ENCODE data around the gene EMB. TPM values are rescaled to one million over a fixed set of nuclear protein-coding genes. Genes with fewer than 3 reads are reported as not detected.
A peak's percentile ranks its signal among the peaks of the same experiment; 100 is the strongest.
"Not testable (repeated sequence)": the region's sequence is repeated elsewhere in the genome, so short reads cannot be mapped to it uniquely, and the experiment has no call there.

The EMB gene
- total and polyA plus RNA-seq, 5 donors from 2014 or later = 130 to 304 (median 209) TPM

- H3K27me3 Mint-ChIP-seq; H3K27ac ChIP-seq (ENCODE audit: insufficient read depth, low read length, poor library complexity, severe bottlenecking); ATAC-seq (ENCODE audit: low read depth in 2 of 2); H3K4me3 Mint-ChIP-seq; H3K9me3 ChIP-seq (ENCODE audit: control insufficient read depth in 2 of 2, low read length in 2 of 2); H3K36me3 ChIP-seq (ENCODE audit: control insufficient read depth, insufficient read depth, low read length); H3K36me3 Mint-ChIP-seq; DNase-seq; H3K27me3 ChIP-seq (ENCODE audit: control insufficient read depth, insufficient read depth, low read length); H3K4me3 ChIP-seq (ENCODE audit: low read depth, low read length); H3K4me1 ChIP-seq (ENCODE audit: control insufficient read depth, insufficient read depth, low read length, poor library complexity, severe bottlenecking): not testable (repeated sequence)
- peak overlapping the region in 2 of 3 donors; percentile 57 to 65 for H3K27ac Mint-ChIP-seq
- peaks cover 8 to 33% (median 23%) of the 10 kb centered on the region in 4 donors for H3K4me1 Mint-ChIP-seq
- peaks cover 0 to 12% (median 2%) of the 10 kb centered on the region in 7 donors for H3K9me3 Mint-ChIP-seq
Observed at GRCh38 chr5:50462579-50462978, 21.5 kb upstream of the EMB start.

- H3K9me3 ChIP-seq (ENCODE audit: control insufficient read depth in 2 of 2, low read length in 2 of 2); H3K27me3 Mint-ChIP-seq; ATAC-seq (ENCODE audit: low read depth in 2 of 2); H3K27me3 ChIP-seq (ENCODE audit: control insufficient read depth, insufficient read depth, low read length); H3K4me3 ChIP-seq (ENCODE audit: low read depth, low read length); H3K4me1 ChIP-seq (ENCODE audit: control insufficient read depth, insufficient read depth, low read length, poor library complexity, severe bottlenecking); H3K27ac ChIP-seq (ENCODE audit: insufficient read depth, low read length, poor library complexity, severe bottlenecking); H3K36me3 ChIP-seq (ENCODE audit: control insufficient read depth, insufficient read depth, low read length): not testable (repeated sequence)
- H3K4me1 Mint-ChIP-seq = peaks cover 10 to 43% (median 27%) of the 10 kb centered on the region in 4 donors
- peak overlapping the region in 2 of 3 donors; percentile 9 to 56 for H3K27ac Mint-ChIP-seq
- H3K4me3 Mint-ChIP-seq = peak overlapping the region in 3 of 4 donors; percentile 7 to 60 (median 49)
- peaks cover 2 to 52% (median 5%) of the 10 kb centered on the region in 7 donors for H3K9me3 Mint-ChIP-seq
- peaks cover 17% of the 10 kb centered on the region for H3K36me3 Mint-ChIP-seq
- peak in 2 of 3 donors; percentile 65 to 81 for DNase-seq
Observed at GRCh38 chr5:50458372-50458771, 17.3 kb upstream of the EMB start.

GRCh38 chr5:50449241-50449640 is 8.2 kb upstream of the EMB start:
- DNase-seq; H3K4me3 Mint-ChIP-seq; H3K36me3 Mint-ChIP-seq; H3K36me3 ChIP-seq (ENCODE audit: control insufficient read depth, insufficient read depth, low read length); ATAC-seq (ENCODE audit: low read depth in 2 of 2); H3K27me3 Mint-ChIP-seq; H3K9me3 ChIP-seq (ENCODE audit: control insufficient read depth in 2 of 2, low read length in 2 of 2); H3K4me3 ChIP-seq (ENCODE audit: low read depth, low read length); H3K27ac ChIP-seq (ENCODE audit: insufficient read depth, low read length, poor library complexity, severe bottlenecking); H3K27me3 ChIP-seq (ENCODE audit: control insufficient read depth, insufficient read depth, low read length): not testable (repeated sequence)
- Mint-ChIP-seq H3K4me1 (peaks cover 16 to 46% (median 38%) of the 10 kb centered on the region in 4 donors), H3K9me3 (peaks cover 0 to 18% (median 4%) of the 10 kb centered on the region in 7 donors), H3K27ac (peak overlapping the region in 1 of 3 donors; percentile 39)
- peaks cover 25% of the 10 kb centered on the region for H3K4me1 ChIP-seq (ENCODE audit: control insufficient read depth, insufficient read depth, low read length, poor library complexity, severe bottlenecking)

- H3K4me1 ChIP-seq (ENCODE audit: control insufficient read depth, insufficient read depth, low read length, poor library complexity, severe bottlenecking) = peaks cover 25% of the 10 kb centered on the region
- H3K27ac ChIP-seq (ENCODE audit: insufficient read depth, low read length, poor library complexity, severe bottlenecking) = peak overlapping the region; percentile 29
- H3K4me3 ChIP-seq (ENCODE audit: low read depth, low read length) = no peak overlapping the region
- peak overlapping the region in 1 of 3 donors; percentile 11 for H3K27ac Mint-ChIP-seq
- no peaks in the 10 kb centered on the region for H3K27me3 ChIP-seq (ENCODE audit: control insufficient read depth, insufficient read depth, low read length)
- H3K4me3 Mint-ChIP-seq = peak overlapping the region in 1 of 4 donors; percentile 57
- H3K36me3 Mint-ChIP-seq = no peaks in the 10 kb centered on the region
- DNase-seq (no peak), ATAC-seq (ENCODE audit: low read depth in 2 of 2) (no peak)
- no peaks in the 10 kb centered on the region for H3K9me3 ChIP-seq (ENCODE audit: control insufficient read depth in 2 of 2, low read length in 2 of 2)
- no peaks in the 10 kb centered on the region for H3K27me3 Mint-ChIP-seq
- H3K4me1 Mint-ChIP-seq = peaks cover 19 to 51% (median 39%) of the 10 kb centered on the region in 4 donors
- H3K9me3 Mint-ChIP-seq = peaks cover 0 to 5% (median 0%) of the 10 kb centered on the region in 7 donors
- no peaks in the 10 kb centered on the region for H3K36me3 ChIP-seq (ENCODE audit: control insufficient read depth, insufficient read depth, low read length)
Observed at GRCh38 chr5:50447941-50448340, 6.9 kb upstream of the EMB start.

- DNase-seq (no peak), ATAC-seq (ENCODE audit: low read depth in 2 of 2) (no peak)
- no peaks in the 10 kb centered on the region for H3K27me3 Mint-ChIP-seq
- H3K36me3 Mint-ChIP-seq = no peaks in the 10 kb centered on the region
- Histone ChIP-seq H3K4me1 (ENCODE audit: control insufficient read depth, insufficient read depth, low read length, poor library complexity, severe bottlenecking) (peaks cover 25% of the 10 kb centered on the region), H3K36me3 (ENCODE audit: control insufficient read depth, insufficient read depth, low read length) (no peaks in the 10 kb centered on the region), H3K27ac (ENCODE audit: insufficient read depth, low read length, poor library complexity, severe bottlenecking) (peak overlapping the region; percentile 29), H3K4me3 (ENCODE audit: low read depth, low read length) (peak overlapping the region; percentile 18), H3K9me3 (ENCODE audit: control insufficient read depth in 2 of 2, low read length in 2 of 2) (no peaks in the 10 kb centered on the region), H3K27me3 (ENCODE audit: control insufficient read depth, insufficient read depth, low read length) (no peaks in the 10 kb centered on the region)
- H3K9me3 Mint-ChIP-seq = peaks cover 0 to 4% (median 0%) of the 10 kb centered on the region in 7 donors
- peak overlapping the region in 1 of 3 donors; percentile 11 for H3K27ac Mint-ChIP-seq
- peak overlapping the region in 2 of 4 donors; percentile 23 to 57 for H3K4me3 Mint-ChIP-seq
- H3K4me1 Mint-ChIP-seq = peaks cover 24 to 57% (median 44%) of the 10 kb centered on the region in 4 donors
Observed at GRCh38 chr5:50447228-50447627, 6.1 kb upstream of the EMB start.

- no peaks in the 10 kb centered on the region for H3K9me3 ChIP-seq (ENCODE audit: control insufficient read depth in 2 of 2, low read length in 2 of 2)
- no peaks in the 10 kb centered on the region for H3K9me3 Mint-ChIP-seq
- H3K36me3 ChIP-seq (ENCODE audit: control insufficient read depth, insufficient read depth, low read length) = no peaks in the 10 kb centered on the region
- H3K36me3 Mint-ChIP-seq = no peaks in the 10 kb centered on the region
- DNase-seq (peak in 2 of 3 donors; percentile 60 to 77), ATAC-seq (ENCODE audit: low read depth in 2 of 2) (peak; percentile 20 to 37)
- H3K27me3 ChIP-seq (ENCODE audit: control insufficient read depth, insufficient read depth, low read length) = no peaks in the 10 kb centered on the region
- H3K27ac ChIP-seq (ENCODE audit: insufficient read depth, low read length, poor library complexity, severe bottlenecking) = peak overlapping the region; percentile 66
- H3K4me3 Mint-ChIP-seq = peak overlapping the region; percentile 50 to 76 (median 66)
- H3K27ac Mint-ChIP-seq = peak overlapping the region; percentile 52 to 96 (median 84)
- peaks cover 28 to 71% (median 51%) of the 10 kb centered on the region in 4 donors for H3K4me1 Mint-ChIP-seq
- no peaks in the 10 kb centered on the region for H3K27me3 Mint-ChIP-seq
- H3K4me1 ChIP-seq (ENCODE audit: control insufficient read depth, insufficient read depth, low read length, poor library complexity, severe bottlenecking) = peaks cover 32% of the 10 kb centered on the region
- peak overlapping the region; percentile 62 for H3K4me3 ChIP-seq (ENCODE audit: low read depth, low read length)
Observed at GRCh38 chr5:50445296-50445949, 4.3 kb upstream of the EMB start.

GRCh38 chr5:50442559-50443539 is 1.8 kb upstream of the EMB start:
- not testable (repeated sequence) for H3K9me3 Mint-ChIP-seq; DNase-seq; H3K36me3 Mint-ChIP-seq; H3K9me3 ChIP-seq (ENCODE audit: control insufficient read depth in 2 of 2, low read length in 2 of 2); H3K27me3 ChIP-seq (ENCODE audit: control insufficient read depth, insufficient read depth, low read length); H3K36me3 ChIP-seq (ENCODE audit: control insufficient read depth, insufficient read depth, low read length); H3K4me3 ChIP-seq (ENCODE audit: low read depth, low read length); H3K27me3 Mint-ChIP-seq; ATAC-seq (ENCODE audit: low read depth in 2 of 2); H3K27ac ChIP-seq (ENCODE audit: insufficient read depth, low read length, poor library complexity, severe bottlenecking)
- peaks cover 42% of the 10 kb centered on the region for H3K4me1 ChIP-seq (ENCODE audit: control insufficient read depth, insufficient read depth, low read length, poor library complexity, severe bottlenecking)
- Mint-ChIP-seq H3K4me1 (peaks cover 36 to 83% (median 54%) of the 10 kb centered on the region in 4 donors), H3K4me3 (peak overlapping the region; percentile 3 to 98 (median 96)), H3K27ac (peak overlapping the region; percentile 31 to 99 (median 97))

Measured in CD4-positive, CD25-positive, alpha-beta regulatory T cell (primary cell).